GM21529 (cell line): ENCODE data around the gene CENPT.

ENCODE experiments used
- ATAC-seq: cut with Tn5 transposase; IDR thresholded peaks from one replicate; pipeline ENCODE4 v1.9.1; 2021; ENCODE audit not compliant: unreplicated experiment

Gene CENPT

GRCh38 chr16:67847064-67847861 is at the start of gene CENPT:
TSS of gene CENPT (minus strand) at chr16:67847693. CDS start at chr16:67833859, 13,834 bp downstream.
- ATAC-seq = peak; percentile 42

- no peak for ATAC-seq
Observed at GRCh38 chr16:67897231-67897630, 49.7 kb upstream of the CENPT start.

- ATAC-seq = no peak
Observed at GRCh38 chr16:67893743-67894399, 46.4 kb upstream of the CENPT start.

- ATAC-seq = peak; percentile 90
Observed at GRCh38 chr16:67892899-67893742, 45.6 kb upstream of the CENPT start, which contains the start of gene PSKH1. TSS of gene PSKH1 (plus strand) at chr16:67893254. CDS start at chr16:67908750, 15,496 bp downstream.

- ATAC-seq = no peak
Observed at GRCh38 chr16:67892375-67892774, 44.9 kb upstream of the CENPT start.

GRCh38 chr16:67888331-67888730 is 40.8 kb upstream of the CENPT start:
- no peak for ATAC-seq

- no peak for ATAC-seq
Observed at GRCh38 chr16:67886387-67886786, 38.9 kb upstream of the CENPT start.

GRCh38 chr16:67885976-67886375 is 38.5 kb upstream of the CENPT start:
- ATAC-seq = no peak

GRCh38 chr16:67885545-67885944 is 38.1 kb upstream of the CENPT start:
- ATAC-seq = no peak

GRCh38 chr16:67884684-67885083 is 37.2 kb upstream of the CENPT start, which contains the start of gene NRN1L:
TSS of gene NRN1L (plus strand) at chr16:67884885. CDS start at chr16:67884904, 19 bp downstream.
- ATAC-seq = no peak

GRCh38 chr16:67883872-67884261 is 36.4 kb upstream of the CENPT start:
- no peak for ATAC-seq

GRCh38 chr16:67883146-67883871 is 35.8 kb upstream of the CENPT start:
- no peak for ATAC-seq

- no peak for ATAC-seq
Observed at GRCh38 chr16:67882374-67883145, 35.1 kb upstream of the CENPT start.

- no peak for ATAC-seq
Observed at GRCh38 chr16:67881621-67882161, 34.2 kb upstream of the CENPT start.

GRCh38 chr16:67880584-67880983 is 33.1 kb upstream of the CENPT start:
- ATAC-seq = no peak

- ATAC-seq = no peak
Observed at GRCh38 chr16:67879936-67880335, 32.4 kb upstream of the CENPT start.

- ATAC-seq = no peak
Observed at GRCh38 chr16:67879462-67879861, 32.0 kb upstream of the CENPT start.

- no peak for ATAC-seq
Observed at GRCh38 chr16:67878846-67879245, 31.4 kb upstream of the CENPT start.

- ATAC-seq = no peak
Observed at GRCh38 chr16:67878232-67878631, 30.7 kb upstream of the CENPT start.

GRCh38 chr16:67877064-67877463 is 29.6 kb upstream of the CENPT start:
- no peak for ATAC-seq
